Sigmoid colon (tissue), 7 donors: ENCODE measurements around the gene RASGRF2. TPM values are rescaled to one million over a fixed set of nuclear protein-coding genes. Genes with fewer than 3 reads are reported as not detected.

Experiments
- DNase-seq: peaks from one replicate; pipeline ENCODE4 v3.0.0-alpha.2; 2019
- H3K27ac ChIP-seq, 4 donors: fragments of 200-600 bp; sonication (generic); one replicate each; pipeline ENCODE4 v1.5.1; 2016 to 2019; ENCODE audit warnings: mild to moderate bottlenecking in 1 of 4
- H3K27me3 ChIP-seq, 3 donors: fragments of 200-600 bp; sonication (generic); one replicate each; pipeline ENCODE4 v1.5.1; 2019; ENCODE audit warnings: mild to moderate bottlenecking in 1 of 3
- H3K36me3 ChIP-seq, 4 donors: fragments of 200-600 bp; sonication (generic); one replicate each; pipeline ENCODE4 v1.5.1; 2016 to 2019
- H3K4me1 ChIP-seq, 4 donors: fragments of 200-600 bp; sonication (generic); one replicate each; pipeline ENCODE4 v1.5.1; 2017 to 2019
- H3K4me3 ChIP-seq, 4 donors: fragments of 200-600 bp; sonication (generic); one replicate each; pipeline ENCODE4 v1.5.1; 2017 to 2019; ENCODE audit warnings: mild to moderate bottlenecking in 2 of 4, moderate library complexity in 1 of 4
- H3K9me3 ChIP-seq, 4 donors: fragments of 200-600 bp in 3 of 4; sonication (generic) in 3 of 4; one replicate each; pipeline versions ENCODE4 v1.5.1 to v1.6.1; 2013 to 2019
- CTCF ChIP-seq, 4 experiments: fragments of 450-650 bp in 3 of 4; fragments of 200-600 bp in 1 of 4; IDR thresholded peaks; one replicate each; pipeline ENCODE4 v1.5.1; 2016 to 2019; ENCODE audit warnings: antibody characterized with exemption in 4 of 4, mild to moderate bottlenecking in 3 of 4, moderate library complexity in 2 of 4
- EP300 ChIP-seq, 4 donors: sonication (generic); formaldehyde crosslinking; IDR thresholded peaks; one replicate each; pipeline ENCODE4 v1.6.1; 2017; ENCODE audit warnings: antibody characterized with exemption in 4 of 4
- POLR2A ChIP-seq, 2 donors: fragments of 450-650 bp; IDR thresholded peaks; one replicate each; pipeline ENCODE4 v1.6.1; 2016; ENCODE audit warnings: antibody characterized with exemption in 2 of 2, mild to moderate bottlenecking in 2 of 2, moderate library complexity in 2 of 2
- POLR2AphosphoS5 ChIP-seq, 4 donors: sonication (generic); formaldehyde crosslinking; IDR thresholded peaks; one replicate each; pipeline ENCODE4 v1.6.1; 2017; ENCODE audit warnings: antibody characterized with exemption in 4 of 4
- WGBS, 2 donors: extraction: QIAGEN DNeasy Blood & Tissue Kit; methylation state at CpG; one replicate each; pipeline ENCODE4 v1.1.7; 2013; 5-methylcytosine and 5-hydroxymethylcytosine counted together
- intact Hi-C: fragments of 100-400 bp; cut with DNase I; formaldehyde crosslinking; loops from one replicate; pipeline ENCODE4 v1.15.1; 2023
- polyA plus RNA-seq, 3 donors: library from polyadenylated mRNA; stranded (reverse); fragments of 200-250 nt; gene quantifications; one replicate each; pipeline ENCODE4 v1.2.3, GENCODE V29; 2013
- total RNA-seq, 4 donors: library from RNA; depleted of rRNA; stranded (reverse); fragments of >200 nt; gene quantifications; one replicate each; pipeline ENCODE4 v1.1.0, GENCODE V29; 2016
- donor health status: healthy with polysubstance abuse.
- donor health status: Bipolar disorder and iron deficiency.
- donor health status: healthy.

Gene RASGRF2
- total and polyA plus RNA-seq, 7 donors: under 0.01 to 9.5 (median 6.8) TPM

- WGBS, 2 donors: 82 to 84% methylated on average over 9 of the region's 9 CpGs
- no peak for TF ChIP-seq CTCF (IDR thresholded peaks at IDR 0.05)
- no peak for TF ChIP-seq EP300 (IDR thresholded peaks at IDR 0.05)
- TF ChIP-seq POLR2A (IDR thresholded peaks at IDR 0.05): no peak
- no peak for TF ChIP-seq POLR2AphosphoS5 (IDR thresholded peaks at IDR 0.05)
- Histone ChIP-seq H3K9me3 (no peaks in the 10 kb centered on the region), H3K4me3 (no peak overlapping the region), H3K4me1 (no peaks in the 10 kb centered on the region), H3K36me3 (no peaks in the 10 kb centered on the region), H3K27ac (no peak overlapping the region), H3K27me3 (no peaks in the 10 kb centered on the region)
- DNase-seq: no peak
- intact Hi-C loops: no loop called here
Observed at GRCh38 chr5:80937584-80938356, 22.4 kb upstream of the RASGRF2 start.

GRCh38 chr5:80941496-80941895 lies 18.7 kb upstream of the RASGRF2 start:
- no peaks in the 10 kb centered on the region for H3K4me1 ChIP-seq
- no peaks in the 10 kb centered on the region for H3K27me3 ChIP-seq
- TF ChIP-seq POLR2AphosphoS5 (IDR thresholded peaks at IDR 0.05) (no peak), POLR2A (IDR thresholded peaks at IDR 0.05) (no peak), CTCF (IDR thresholded peaks at IDR 0.05) (no peak), EP300 (IDR thresholded peaks at IDR 0.05) (no peak)
- no peaks in the 10 kb centered on the region for H3K9me3 ChIP-seq
- intact Hi-C loops: no loop called here
- 86 to 87% methylated on average over 1 of the region's 1 CpG for WGBS, 2 donors
- DNase-seq: no peak
- no peak overlapping the region for H3K4me3 ChIP-seq
- H3K36me3 ChIP-seq: no peaks in the 10 kb centered on the region
- H3K27ac ChIP-seq: no peak overlapping the region

GRCh38 chr5:80951366-80951765 lies 8.8 kb upstream of the RASGRF2 start:
- H3K36me3 ChIP-seq: no peaks in the 10 kb centered on the region
- H3K27ac ChIP-seq: no peak overlapping the region
- intact Hi-C loops: no loop called here
- no peaks in the 10 kb centered on the region for H3K4me1 ChIP-seq
- H3K9me3 ChIP-seq: no peaks in the 10 kb centered on the region
- no peak for TF ChIP-seq POLR2A (IDR thresholded peaks at IDR 0.05)
- no peak for TF ChIP-seq EP300 (IDR thresholded peaks at IDR 0.05)
- TF ChIP-seq CTCF (IDR thresholded peaks at IDR 0.05): no peak
- TF ChIP-seq POLR2AphosphoS5 (IDR thresholded peaks at IDR 0.05): no peak
- WGBS, 2 donors: 90% methylated on average over 5 of the region's 5 CpGs
- DNase-seq: no peak
- H3K4me3 ChIP-seq: no peak overlapping the region
- peaks cover 0 to 3% (median 0%) of the 10 kb centered on the region in 3 donors for H3K27me3 ChIP-seq

GRCh38 chr5:80953587-80953986 lies 6.6 kb upstream of the RASGRF2 start:
- TF ChIP-seq CTCF (IDR thresholded peaks at IDR 0.05): no peak
- TF ChIP-seq POLR2AphosphoS5 (IDR thresholded peaks at IDR 0.05): no peak
- TF ChIP-seq EP300 (IDR thresholded peaks at IDR 0.05): no peak
- WGBS, 2 donors: 83 to 96% methylated on average over 5 of the region's 5 CpGs
- H3K9me3 ChIP-seq: no peaks in the 10 kb centered on the region
- H3K36me3 ChIP-seq: no peaks in the 10 kb centered on the region
- intact Hi-C loops: no loop called here
- H3K27ac ChIP-seq: no peak overlapping the region
- no peaks in the 10 kb centered on the region for H3K4me1 ChIP-seq
- H3K4me3 ChIP-seq: no peak overlapping the region
- H3K27me3 ChIP-seq: peaks cover 0 to 8% (median 0%) of the 10 kb centered on the region in 3 donors
- no peak for DNase-seq
